Astrocyte (in vitro differentiated cells and primary cell): ENCODE data around the gene VAV2. TPM values are rescaled to one million over a fixed set of nuclear protein-coding genes. Genes with fewer than 3 reads are reported as not detected.

Experiments
- DNase-seq: peaks from one replicate; pipeline ENCODE4 v3.0.0-alpha.2; 2010; ENCODE audit warnings: low read depth
- FAIRE-seq: peaks from 2 replicates; lab custom pipeline; 2011; peaks lifted over from hg19 to GRCh38; lab: Jason Lieb, UNC
- H2AFZ ChIP-seq: 2 replicates; pipeline ENCODE4 v1.6.0; 2012; ENCODE audit warnings: low read depth, low read length, inconsistent platforms
- H3K27ac ChIP-seq: 2 replicates; pipeline ENCODE4 v1.5.1; 2011; ENCODE audit warnings: low read depth, low read length, inconsistent platforms
- H3K27me3 ChIP-seq: 2 replicates; pipeline ENCODE4 v1.6.0; 2011; ENCODE audit warnings: low read length, inconsistent platforms; ENCODE audit not compliant: insufficient read depth
- H3K36me3 ChIP-seq: 2 replicates; pipeline ENCODE4 v1.5.1; 2011; ENCODE audit warnings: low read length, inconsistent platforms; ENCODE audit not compliant: insufficient read depth
- H3K4me1 ChIP-seq: 2 replicates; pipeline ENCODE4 v1.5.1; 2011; ENCODE audit warnings: low read length, inconsistent platforms; ENCODE audit not compliant: insufficient read depth
- H3K4me2 ChIP-seq: 2 replicates; pipeline ENCODE4 v1.6.0; 2012; ENCODE audit warnings: low read length, inconsistent platforms
- H3K4me3 ChIP-seq: 2 replicates; pipeline ENCODE4 v1.5.1; 2011; ENCODE audit warnings: low read depth, mild to moderate bottlenecking, low read length, inconsistent platforms; ENCODE audit not compliant: insufficient read depth
- H3K79me2 ChIP-seq: 2 replicates; pipeline ENCODE4 v1.6.0; 2012; ENCODE audit warnings: mild to moderate bottlenecking, low read length, inconsistent platforms; ENCODE audit not compliant: insufficient read depth
- H3K9ac ChIP-seq: 2 replicates; pipeline ENCODE4 v1.6.0; 2012; ENCODE audit warnings: mild to moderate bottlenecking, low read length, inconsistent platforms
- H3K9me3 ChIP-seq: 2 replicates; pipeline ENCODE4 v1.5.1; 2012; ENCODE audit warnings: low read depth, mild to moderate bottlenecking, low read length, inconsistent platforms; ENCODE audit not compliant: insufficient read depth
- H4K20me1 ChIP-seq: 2 replicates; pipeline ENCODE4 v1.6.0; 2012; ENCODE audit warnings: low read length, inconsistent platforms; ENCODE audit not compliant: insufficient read depth
- H3K27ac Mint-ChIP-seq: one replicate; pipeline ENCODE4 v1.8.0; 2021; ENCODE audit warnings: mild to moderate bottlenecking, mixed read lengths; ENCODE audit not compliant: unreplicated experiment
- H3K27me3 Mint-ChIP-seq: one replicate; pipeline ENCODE4 v1.8.0; 2021; ENCODE audit warnings: low read depth, mixed read lengths; ENCODE audit not compliant: unreplicated experiment
- H3K36me3 Mint-ChIP-seq: one replicate; pipeline ENCODE4 v1.8.0; 2021; ENCODE audit warnings: low read depth, mixed read lengths; ENCODE audit not compliant: unreplicated experiment
- H3K4me1 Mint-ChIP-seq: one replicate; pipeline ENCODE4 v1.8.0; 2021; ENCODE audit warnings: low read depth, mixed read lengths; ENCODE audit not compliant: unreplicated experiment
- H3K4me3 Mint-ChIP-seq: one replicate; pipeline ENCODE4 v1.8.0; 2021; ENCODE audit warnings: mild to moderate bottlenecking, moderate library complexity, mixed read lengths; ENCODE audit not compliant: unreplicated experiment
- H3K9me3 Mint-ChIP-seq: one replicate; pipeline ENCODE4 v1.8.0; 2021; ENCODE audit warnings: mild to moderate bottlenecking, mixed read lengths; ENCODE audit not compliant: unreplicated experiment
- CTCF ChIP-seq: IDR thresholded peaks from 2 replicates; pipeline ENCODE4 v1.5.1; 2011; ENCODE audit warnings: low read depth, mild to moderate bottlenecking, inconsistent platforms, low read length, moderate library complexity; ENCODE audit not compliant: insufficient read depth
- EZH2 ChIP-seq: IDR thresholded peaks from 2 replicates; pipeline ENCODE4 v1.6.1; 2012; ENCODE audit warnings: mild to moderate bottlenecking, low read length, inconsistent platforms; ENCODE audit not compliant: insufficient read depth
- total RNA-seq: library from RNA; stranded (reverse); gene quantifications from 2 replicates; pipeline ENCODE4 v1.2.1, GENCODE V29; 2021

The VAV2 gene
- total RNA-seq, 1 donor from 2014 or later: 36.5 TPM

GRCh38 chr9:133995012-133995896 lies 3.1 kb upstream of the VAV2 start:
- H3K4me2 ChIP-seq: peak overlapping the region; percentile 20
- H3K4me3 Mint-ChIP-seq: peak overlapping the region; percentile 54
- FAIRE-seq: no peak
- H3K36me3 ChIP-seq: no peaks in the 10 kb centered on the region
- H3K27me3 Mint-ChIP-seq: peaks cover 17% of the 10 kb centered on the region
- no peak overlapping the region for H3K27ac ChIP-seq
- TF ChIP-seq EZH2: no peak
- TF ChIP-seq CTCF: peak; percentile 9
- no peak overlapping the region for H2AFZ ChIP-seq
- no peaks in the 10 kb centered on the region for H3K36me3 Mint-ChIP-seq
- H3K9me3 Mint-ChIP-seq: no peaks in the 10 kb centered on the region
- H3K9me3 ChIP-seq: no peaks in the 10 kb centered on the region
- H4K20me1 ChIP-seq: peaks cover 21% of the 10 kb centered on the region
- H3K4me1 Mint-ChIP-seq: peaks cover 2% of the 10 kb centered on the region
- peak; percentile 49 for DNase-seq
- H3K79me2 ChIP-seq: peaks cover 22% of the 10 kb centered on the region
- peaks cover 31% of the 10 kb centered on the region for H3K4me1 ChIP-seq
- no peaks in the 10 kb centered on the region for H3K27me3 ChIP-seq
- no peak overlapping the region for H3K27ac Mint-ChIP-seq
- H3K9ac ChIP-seq: no peak overlapping the region
- H3K4me3 ChIP-seq: no peak overlapping the region

GRCh38 chr9:133994353-133995011 lies 2.4 kb upstream of the VAV2 start:
- peak; percentile 81 for TF ChIP-seq CTCF
- TF ChIP-seq EZH2: no peak
- Histone ChIP-seq H4K20me1 (peaks cover 29% of the 10 kb centered on the region), H3K4me2 (peak overlapping the region; percentile 94), H3K9ac (no peak overlapping the region), H3K79me2 (peaks cover 29% of the 10 kb centered on the region), H3K27ac (no peak overlapping the region), H3K36me3 (no peaks in the 10 kb centered on the region), H3K4me3 (no peak overlapping the region), H3K9me3 (no peaks in the 10 kb centered on the region), H3K27me3 (no peaks in the 10 kb centered on the region), H2AFZ (no peak overlapping the region), H3K4me1 (peaks cover 36% of the 10 kb centered on the region)
- Mint-ChIP-seq H3K4me3 (peak overlapping the region; percentile 54), H3K36me3 (no peaks in the 10 kb centered on the region), H3K4me1 (peaks cover 7% of the 10 kb centered on the region), H3K9me3 (no peaks in the 10 kb centered on the region), H3K27me3 (peaks cover 10% of the 10 kb centered on the region), H3K27ac (no peak overlapping the region)
- no peak for FAIRE-seq
- no peak for DNase-seq
